Subcutaneous abdominal adipose tissue (tissue), 5 donors: ENCODE results near the gene MRPL55.
A peak's percentile ranks its signal among the peaks of the same experiment; 100 is the strongest.

Experiments
- H3K27ac ChIP-seq: one replicate; pipeline ENCODE4 v1.7.0; 2013; ENCODE audit warnings: low read depth, mild to moderate bottlenecking, inconsistent platforms, low read length, moderate library complexity
- H3K27me3 ChIP-seq, 5 donors: one replicate each; pipeline ENCODE4 v1.7.0; 2013; ENCODE audit warnings: low read length in 5 of 5, inconsistent platforms in 1 of 5; ENCODE audit not compliant: control insufficient read depth in 5 of 5, insufficient read depth in 4 of 5
- H3K36me3 ChIP-seq, 5 donors: one replicate each; pipeline ENCODE4 v1.7.0; 2013; ENCODE audit warnings: low read length in 5 of 5; ENCODE audit not compliant: control insufficient read depth in 5 of 5, insufficient read depth in 5 of 5
- H3K4me1 ChIP-seq, 5 donors: one replicate each; pipeline ENCODE4 v1.7.0; 2013; ENCODE audit warnings: low read length in 5 of 5, mild to moderate bottlenecking in 3 of 5, moderate library complexity in 1 of 5; ENCODE audit not compliant: control insufficient read depth in 5 of 5, insufficient read depth in 5 of 5
- H3K4me3 ChIP-seq, 5 donors: one replicate each; pipeline ENCODE4 v1.7.0; 2013; ENCODE audit warnings: low read length in 5 of 5, low read depth in 1 of 5
- H3K9ac ChIP-seq, 5 donors: one replicate each; pipeline ENCODE4 v1.7.0; 2013; ENCODE audit warnings: low read length in 5 of 5, mild to moderate bottlenecking in 4 of 5, moderate library complexity in 3 of 5
- H3K9me3 ChIP-seq, 5 donors: one replicate each; pipeline ENCODE4 v1.7.0; 2013; ENCODE audit warnings: low read length in 5 of 5; ENCODE audit not compliant: control insufficient read depth in 5 of 5
- donor health status: healthy.
- donor health status: healthy.
- donor health status: healthy.
- donor health status: healthy.
- donor health status: healthy.

Gene MRPL55

DNA sequence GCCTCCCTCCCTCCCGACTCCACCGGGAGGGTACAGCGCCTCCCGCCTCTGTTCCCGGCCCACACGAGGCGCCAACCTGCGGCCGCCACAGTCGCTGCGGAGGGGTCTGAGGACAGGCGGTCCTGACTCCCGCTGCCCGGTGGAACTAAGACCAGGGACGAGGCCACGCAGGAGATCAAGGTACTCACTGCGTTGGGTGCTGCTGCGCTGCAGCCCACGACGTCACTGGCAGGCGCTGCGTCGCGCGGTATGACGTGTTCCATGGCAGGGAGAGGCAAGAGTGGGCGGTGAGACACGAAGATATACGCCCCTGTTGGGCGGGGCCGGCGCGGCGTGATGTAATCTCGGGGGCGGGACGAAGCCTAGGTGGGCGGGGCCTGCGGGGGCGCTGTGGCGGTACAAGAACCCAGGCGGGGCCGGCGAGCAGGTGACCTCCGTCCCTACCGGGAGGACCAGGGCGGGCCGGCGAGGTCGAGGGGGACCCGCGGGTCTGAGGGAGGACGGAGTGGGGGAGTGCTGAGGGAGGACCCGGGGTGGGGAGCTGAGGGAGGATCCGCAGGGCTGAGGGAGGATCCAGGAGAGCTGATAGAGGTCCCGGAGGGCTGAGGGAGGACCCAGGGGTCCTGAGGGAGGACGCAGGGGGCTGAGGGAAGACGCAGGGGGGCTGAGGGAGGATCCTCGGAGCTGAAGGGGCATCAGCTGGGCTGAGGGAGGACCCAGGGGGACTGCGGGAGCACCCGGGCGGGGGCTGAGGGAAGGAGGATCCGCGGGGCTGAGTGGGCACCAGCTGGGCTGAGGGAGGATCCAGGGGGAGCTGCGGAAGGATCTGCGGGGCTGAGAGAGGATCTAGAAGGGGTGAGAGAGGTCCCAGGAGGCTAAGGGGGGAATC lies at the start of gene MRPL55:
Gene MRPL55 (minus strand): TSS at position 227 of the 889 bp plus-strand sequence. CDS start 1,039 bp downstream, outside the sequence.
- peaks cover 5 to 27% (median 24%) of the 10 kb centered on the region in 5 donors for H3K4me1 ChIP-seq
- peak within 1 kb of the TSS; percentile 84 for H3K27ac ChIP-seq
- no peaks in the 10 kb centered on the region for H3K27me3 ChIP-seq
- H3K9me3 ChIP-seq: no peaks in the 10 kb centered on the region
- peaks cover 0 to 28% (median 21%) of the 10 kb centered on the region in 5 donors for H3K36me3 ChIP-seq
- peak within 1 kb of the TSS; percentile 87 to 99 (median 95) for H3K4me3 ChIP-seq
- H3K9ac ChIP-seq: peak within 1 kb of the TSS; percentile 56 to 95 (median 89)

DNA sequence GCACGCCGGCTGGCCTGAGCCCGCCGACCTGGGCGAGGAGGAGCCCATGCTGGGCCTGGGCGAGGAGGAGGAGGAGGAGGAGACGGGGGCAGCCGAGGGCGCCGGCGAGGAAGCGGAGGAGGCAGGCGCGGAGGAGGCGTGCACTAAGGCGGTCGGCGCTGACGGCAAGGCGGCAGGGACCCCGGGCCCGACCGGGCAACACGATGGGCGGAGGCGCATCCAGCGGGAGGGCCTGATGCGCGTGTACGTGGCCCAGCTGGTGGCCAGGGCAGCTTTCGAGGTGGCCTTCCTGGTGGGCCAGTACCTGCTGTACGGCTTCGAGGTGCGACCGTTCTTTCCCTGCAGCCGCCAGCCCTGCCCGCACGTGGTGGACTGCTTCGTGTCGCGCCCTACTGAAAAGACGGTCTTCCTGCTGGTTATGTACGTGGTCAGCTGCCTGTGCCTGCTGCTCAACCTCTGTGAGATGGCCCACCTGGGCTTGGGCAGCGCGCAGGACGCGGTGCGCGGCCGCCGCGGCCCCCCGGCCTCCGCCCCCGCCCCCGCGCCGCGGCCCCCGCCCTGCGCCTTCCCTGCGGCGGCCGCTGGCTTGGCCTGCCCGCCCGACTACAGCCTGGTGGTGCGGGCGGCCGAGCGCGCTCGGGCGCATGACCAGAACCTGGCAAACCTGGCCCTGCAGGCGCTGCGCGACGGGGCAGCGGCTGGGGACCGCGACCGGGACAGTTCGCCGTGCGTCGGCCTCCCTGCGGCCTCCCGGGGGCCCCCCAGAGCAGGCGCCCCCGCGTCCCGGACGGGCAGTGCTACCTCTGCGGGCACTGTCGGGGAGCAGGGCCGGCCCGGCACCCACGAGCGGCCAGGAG lies 49.3 kb upstream of the MRPL55 start:
- H3K36me3 ChIP-seq: peaks cover 0 to 2% (median 0%) of the 10 kb centered on the region in 5 donors
- H3K4me3 ChIP-seq: no peak overlapping the region
- H3K4me1 ChIP-seq: peaks cover 0 to 29% (median 17%) of the 10 kb centered on the region in 5 donors
- no peak overlapping the region for H3K27ac ChIP-seq
- no peaks in the 10 kb centered on the region for H3K9me3 ChIP-seq
- peaks cover 18 to 32% (median 23%) of the 10 kb centered on the region in 5 donors for H3K27me3 ChIP-seq
- no peak overlapping the region for H3K9ac ChIP-seq

DNA sequence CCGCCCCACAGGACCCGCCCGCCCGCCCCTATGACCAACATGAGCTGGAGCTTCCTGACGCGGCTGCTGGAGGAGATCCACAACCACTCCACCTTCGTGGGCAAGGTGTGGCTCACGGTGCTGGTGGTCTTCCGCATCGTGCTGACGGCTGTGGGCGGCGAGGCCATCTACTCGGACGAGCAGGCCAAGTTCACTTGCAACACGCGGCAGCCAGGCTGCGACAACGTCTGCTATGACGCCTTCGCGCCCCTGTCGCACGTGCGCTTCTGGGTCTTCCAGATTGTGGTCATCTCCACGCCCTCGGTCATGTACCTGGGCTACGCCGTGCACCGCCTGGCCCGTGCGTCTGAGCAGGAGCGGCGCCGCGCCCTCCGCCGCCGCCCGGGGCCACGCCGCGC lies 48.6 kb upstream of the MRPL55 start:
- Histone ChIP-seq H3K4me3 (no peak overlapping the region), H3K27ac (no peak overlapping the region), H3K9ac (no peak overlapping the region), H3K4me1 (peaks cover 0 to 22% (median 11%) of the 10 kb centered on the region in 5 donors), H3K27me3 (peaks cover 17 to 27% (median 17%) of the 10 kb centered on the region in 5 donors), H3K36me3 (peaks cover 0 to 2% (median 0%) of the 10 kb centered on the region in 5 donors), H3K9me3 (no peaks in the 10 kb centered on the region)

DNA sequence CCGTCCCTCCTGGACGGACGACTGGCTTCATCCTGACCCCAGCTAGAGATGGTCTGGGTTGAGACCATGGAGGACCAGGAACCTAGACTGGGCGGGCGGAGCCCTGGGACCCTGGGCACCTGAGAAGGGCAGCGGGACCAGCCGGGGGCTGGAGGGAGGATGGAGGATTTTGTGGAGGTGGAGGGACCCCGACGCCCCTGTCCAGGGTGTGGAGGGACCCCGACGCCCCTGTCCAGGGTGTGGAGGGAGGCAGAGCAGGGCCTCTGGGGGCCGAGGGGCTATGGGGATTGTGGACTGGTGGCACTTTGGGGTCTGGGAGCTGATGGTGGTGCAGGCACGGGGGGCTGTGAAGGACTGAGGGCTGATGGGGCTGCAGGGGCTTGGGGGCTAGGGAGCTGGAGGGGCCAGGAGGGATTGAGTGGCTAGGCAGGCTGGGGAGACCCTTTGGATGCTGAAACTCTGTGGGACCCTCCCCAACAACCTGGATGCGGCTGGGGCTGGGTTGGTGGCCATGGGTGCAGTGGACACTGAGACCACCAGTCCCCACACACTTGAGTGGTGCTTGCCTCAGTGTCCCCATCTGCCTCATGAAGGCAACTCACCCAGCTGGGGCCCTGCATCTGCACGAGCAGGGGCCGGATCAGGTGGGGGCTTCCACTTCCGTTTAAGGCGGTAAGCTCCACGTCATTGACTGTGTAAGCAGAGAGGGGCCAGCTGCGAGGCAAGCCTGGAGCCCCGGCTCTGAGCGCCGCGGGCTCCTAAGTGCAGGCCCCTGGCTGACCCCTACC lies 48.0 kb upstream of the MRPL55 start:
- Histone ChIP-seq H3K9ac (no peak overlapping the region), H3K9me3 (no peaks in the 10 kb centered on the region)

DNA sequence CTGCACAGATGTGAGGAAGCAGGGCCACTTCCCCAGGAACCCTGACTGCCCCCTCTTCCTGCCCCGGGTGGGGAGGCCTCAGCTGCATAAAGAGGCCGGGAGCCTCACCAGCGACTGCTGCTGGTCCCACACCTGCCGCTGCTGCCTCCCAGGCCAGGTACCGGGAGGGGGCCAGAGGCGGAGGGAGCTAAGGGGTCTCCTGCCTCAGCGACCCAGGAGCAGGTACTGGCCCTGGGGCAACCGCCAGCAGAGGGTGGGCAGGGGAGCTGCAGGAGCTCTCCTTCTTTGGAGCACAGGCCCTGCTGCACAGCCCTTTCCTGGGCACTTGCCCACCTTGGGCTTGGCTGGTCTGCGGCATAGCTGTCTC lies 47.4 kb upstream of the MRPL55 start:
- Histone ChIP-seq H3K27ac (no peak overlapping the region), H3K36me3 (peaks cover 0 to 2% (median 0%) of the 10 kb centered on the region in 5 donors), H3K4me1 (peaks cover 0 to 14% (median 4%) of the 10 kb centered on the region in 5 donors), H3K9ac (no peak overlapping the region), H3K4me3 (no peak overlapping the region), H3K27me3 (peaks cover 5 to 16% (median 9%) of the 10 kb centered on the region in 5 donors), H3K9me3 (no peaks in the 10 kb centered on the region)

More for the DNA sequence above, 48.0 kb upstream of the MRPL55 start:
- H3K36me3 ChIP-seq: peaks cover 0 to 2% (median 0%) of the 10 kb centered on the region in 5 donors
- peaks cover 11 to 22% (median 14%) of the 10 kb centered on the region in 5 donors for H3K27me3 ChIP-seq
- no peak overlapping the region for H3K4me3 ChIP-seq
- H3K27ac ChIP-seq: no peak overlapping the region
- H3K4me1 ChIP-seq: peaks cover 0 to 17% (median 5%) of the 10 kb centered on the region in 5 donors

DNA sequence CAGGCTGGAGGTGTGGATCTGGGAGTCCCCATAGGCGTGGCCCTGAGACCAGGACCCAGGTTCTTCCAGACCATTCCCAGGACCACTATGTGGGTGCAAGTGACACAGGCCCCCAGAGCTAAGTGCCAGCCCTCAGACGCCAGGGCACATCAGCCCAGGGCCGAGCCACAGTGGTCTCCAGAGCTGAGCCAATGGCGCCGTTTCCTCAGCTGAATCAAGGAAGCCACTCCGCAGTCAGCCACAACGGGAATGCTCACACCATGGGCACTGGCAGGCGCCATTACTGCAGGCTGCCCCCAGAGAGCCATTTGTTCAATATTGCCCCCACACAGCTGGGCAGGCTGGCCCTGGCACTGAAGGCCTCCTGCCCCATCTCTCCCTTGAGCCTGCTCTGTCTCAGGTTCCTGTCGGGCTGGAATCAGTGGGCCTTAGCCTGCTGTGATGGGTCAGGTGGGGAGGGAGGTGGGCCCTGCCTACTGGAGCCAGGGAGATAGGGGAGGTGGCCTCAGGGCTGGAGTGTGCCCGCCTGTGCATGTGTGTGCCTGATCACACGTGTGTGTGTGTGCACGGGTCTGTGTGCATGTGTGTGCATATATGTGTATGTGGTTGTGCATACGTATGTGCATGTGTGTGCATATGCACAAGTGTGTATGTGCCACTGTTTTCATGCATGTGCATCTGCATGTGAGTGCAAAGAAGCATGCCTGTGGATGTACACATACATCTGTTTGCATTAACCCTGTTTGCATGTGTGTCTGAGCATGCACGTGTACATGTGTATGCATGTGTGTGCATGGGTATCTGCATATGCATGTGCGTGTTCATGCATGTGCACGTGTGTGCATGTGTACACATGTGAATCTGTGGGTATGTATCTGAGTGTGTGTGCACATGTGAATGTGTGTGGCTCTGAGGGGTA lies 46.8 kb upstream of the MRPL55 start:
- H3K4me3 ChIP-seq: no peak overlapping the region
- peaks cover 0 to 2% (median 0%) of the 10 kb centered on the region in 5 donors for H3K36me3 ChIP-seq
- peaks cover 2 to 17% (median 8%) of the 10 kb centered on the region in 5 donors for H3K4me1 ChIP-seq
- H3K27ac ChIP-seq: no peak overlapping the region
- H3K9me3 ChIP-seq: no peaks in the 10 kb centered on the region
- peaks cover 3 to 14% (median 9%) of the 10 kb centered on the region in 5 donors for H3K27me3 ChIP-seq
- no peak overlapping the region for H3K9ac ChIP-seq

DNA sequence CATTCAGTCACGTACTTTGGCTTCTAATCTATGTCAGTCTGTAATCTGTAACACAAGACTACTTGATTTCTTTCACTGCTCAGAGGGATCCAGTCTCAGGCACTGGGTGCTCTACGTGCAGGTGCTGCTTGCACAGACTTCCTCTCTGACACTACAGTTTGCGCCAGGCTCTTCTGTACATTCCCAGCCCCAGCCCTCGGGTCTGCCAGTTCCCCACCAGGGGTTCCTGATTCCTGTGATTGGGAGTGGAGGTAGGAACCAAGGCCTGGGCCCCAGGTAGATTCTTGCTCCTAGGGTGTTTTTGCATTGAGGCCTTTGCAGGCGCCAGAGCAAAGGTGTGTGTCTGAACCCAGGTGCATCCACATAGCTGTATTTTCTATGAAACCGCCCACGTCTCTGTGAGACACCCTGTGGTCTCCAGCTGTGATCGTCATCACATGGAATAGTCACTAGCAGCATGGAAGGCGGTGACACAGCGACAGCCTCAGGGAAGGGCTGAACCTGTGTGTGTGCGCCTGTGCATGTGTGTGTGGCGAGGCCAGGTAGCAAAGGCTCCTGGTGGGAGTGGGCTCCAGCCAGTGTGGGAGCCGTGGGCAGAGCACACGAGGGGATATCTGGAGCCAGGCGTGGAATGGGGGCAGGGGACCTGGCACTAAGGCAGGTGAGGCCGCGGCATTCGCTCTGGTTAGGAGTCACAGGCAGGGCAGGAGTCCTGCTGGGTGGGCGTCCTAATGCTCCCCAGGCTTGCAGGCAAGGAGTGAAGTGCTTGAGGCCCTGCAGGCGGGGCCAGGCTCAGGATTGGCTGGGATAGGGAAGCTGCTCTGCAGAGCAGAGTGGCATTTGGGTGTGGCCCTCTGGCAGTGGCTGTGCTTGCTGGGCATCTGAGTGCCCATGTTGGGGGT lies 45.8 kb upstream of the MRPL55 start:
- Histone ChIP-seq H3K4me1 (peaks cover 2 to 26% (median 18%) of the 10 kb centered on the region in 5 donors), H3K27me3 (peaks cover 3 to 14% (median 9%) of the 10 kb centered on the region in 5 donors), H3K36me3 (peaks cover 0 to 2% (median 0%) of the 10 kb centered on the region in 5 donors), H3K27ac (no peak overlapping the region), H3K4me3 (no peak overlapping the region), H3K9me3 (no peaks in the 10 kb centered on the region), H3K9ac (no peak overlapping the region)

DNA sequence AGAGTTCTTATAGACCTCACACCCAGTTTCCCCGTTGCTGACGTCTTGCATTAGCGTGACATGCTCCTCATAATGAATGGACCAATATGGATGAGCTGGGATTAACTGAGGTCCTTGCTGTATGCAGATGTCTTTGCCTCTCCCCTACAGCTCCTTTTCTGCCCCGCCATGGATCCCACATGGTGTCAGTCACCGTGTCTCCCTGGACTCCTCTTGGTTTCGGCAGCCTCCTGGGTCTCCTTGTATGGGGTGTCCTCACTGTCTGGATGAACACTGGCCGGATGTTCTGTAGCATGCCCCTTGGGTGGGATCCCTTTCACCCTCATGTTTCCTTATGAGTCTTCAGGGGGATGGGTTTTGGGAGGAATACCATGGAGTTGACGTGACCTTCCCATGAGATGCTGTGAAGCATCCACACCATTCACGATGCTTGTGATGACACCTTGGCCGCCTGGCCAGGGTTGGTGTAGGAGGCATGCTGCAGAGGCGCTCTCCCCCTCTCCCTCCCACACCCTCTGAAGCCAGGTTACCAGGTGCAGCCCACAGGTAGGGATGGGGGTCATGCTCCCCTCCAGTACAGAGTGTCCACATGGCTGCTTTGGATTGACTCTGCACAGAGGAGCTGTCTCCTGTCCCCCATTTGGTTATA lies 45.0 kb upstream of the MRPL55 start:
- Histone ChIP-seq H3K4me3 (no peak overlapping the region), H3K9ac (no peak overlapping the region), H3K27me3 (peaks cover 2 to 8% (median 5%) of the 10 kb centered on the region in 5 donors), H3K27ac (no peak overlapping the region), H3K4me1 (peaks cover 2 to 33% (median 25%) of the 10 kb centered on the region in 5 donors), H3K9me3 (no peaks in the 10 kb centered on the region), H3K36me3 (peaks cover 0 to 2% (median 0%) of the 10 kb centered on the region in 5 donors)
